Measurements from ENCODE around the gene LDLRAD2.

LDLRAD2 gene

DNA sequence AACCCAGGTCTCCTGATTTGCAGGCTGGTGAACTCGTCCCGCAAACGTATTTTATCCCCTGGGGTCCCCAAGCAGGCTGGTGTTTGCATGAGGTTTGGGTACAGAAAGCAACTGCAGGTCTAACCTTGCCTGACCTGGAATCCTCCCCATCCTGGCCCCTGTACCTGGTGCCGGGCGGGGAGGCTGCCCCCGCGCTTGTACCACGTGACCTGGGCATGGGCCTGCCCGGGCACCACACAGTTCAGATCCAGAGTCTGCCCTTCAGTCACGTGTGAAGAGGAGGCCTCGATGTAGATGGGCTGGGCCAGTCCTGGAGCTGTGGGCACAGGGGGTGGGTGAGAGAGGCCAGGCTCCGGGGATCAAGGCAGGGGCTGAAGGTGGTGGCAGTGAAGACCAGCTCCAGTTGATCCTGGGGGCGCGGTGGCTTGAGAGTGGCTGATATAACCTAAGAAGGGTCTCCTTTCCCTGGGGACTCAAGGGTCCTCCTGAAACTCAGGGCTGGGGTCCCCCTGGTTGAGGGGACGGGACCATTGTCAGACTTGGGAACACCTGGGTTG lies 30.6 kb downstream of the LDLRAD2 start:
- DNase-seq (ENCODE audit: low read depth in 2 of 2), result no peak

- DNase-seq (ENCODE audit: low read depth in 2 of 2), result no peak
Measured at GRCh38 chr1:21843208-21843607, 31.1 kb downstream of the LDLRAD2 start.

GRCh38 chr1:21843996-21844395 lies 31.9 kb downstream of the LDLRAD2 start:
- DNase-seq (ENCODE audit: low read depth in 2 of 2), result no peak

GRCh38 chr1:21845646-21846641 lies 33.9 kb downstream of the LDLRAD2 start:
- DNase-seq (ENCODE audit: low read depth in 2 of 2), result no peak

DNA sequence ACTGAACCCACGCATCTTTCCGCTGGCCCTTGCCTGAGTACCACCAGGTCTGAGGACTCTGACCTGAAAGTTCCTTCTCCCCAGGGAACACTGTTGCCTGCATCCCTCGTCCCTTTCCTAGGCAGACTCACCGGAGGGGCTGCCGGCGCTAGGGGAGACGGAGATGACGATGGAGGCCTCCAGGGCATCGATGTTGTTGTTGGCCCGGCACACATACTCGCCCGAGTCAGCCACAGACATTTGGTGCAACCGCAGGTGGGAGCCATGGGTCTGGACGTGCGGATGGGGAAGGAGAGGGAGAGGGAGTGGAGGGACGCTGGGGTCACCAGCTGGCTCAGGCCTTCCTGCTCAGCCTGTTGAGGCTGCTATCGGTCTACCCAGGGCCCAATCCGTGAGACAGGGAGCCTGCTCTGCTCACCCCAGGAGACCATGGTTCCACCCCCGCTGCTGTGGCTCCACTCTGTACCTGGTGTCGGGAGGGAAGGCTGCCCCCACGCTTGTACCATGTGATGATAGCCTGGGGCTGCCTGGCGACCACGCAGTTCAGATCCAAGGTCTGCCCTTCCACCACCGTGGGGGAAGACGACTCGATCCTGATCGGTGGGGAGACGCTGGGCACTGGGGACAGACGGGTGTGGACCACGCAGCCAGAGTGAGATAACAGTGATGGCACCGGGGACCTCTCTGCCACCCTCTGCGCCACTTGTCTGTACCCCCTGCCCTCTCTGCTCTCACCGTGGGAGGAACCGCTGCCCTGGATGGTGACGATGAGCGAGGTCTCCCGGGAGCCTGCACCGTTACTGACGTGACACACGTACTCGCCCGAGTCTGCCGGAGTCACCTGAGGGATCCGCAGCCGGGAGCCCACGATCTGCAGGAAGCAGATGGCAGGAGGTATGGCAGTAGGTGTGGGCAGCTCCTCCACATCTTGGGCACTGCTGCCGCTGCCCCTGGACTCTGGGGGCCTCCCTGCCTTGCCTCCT lies 35.4 kb downstream of the LDLRAD2 start:
- no peak for DNase-seq (ENCODE audit: low read depth in 2 of 2)

- DNase-seq (ENCODE audit: low read depth in 2 of 2), result no peak
Measured at GRCh38 chr1:21848524-21849174, 36.6 kb downstream of the LDLRAD2 start.

DNA sequence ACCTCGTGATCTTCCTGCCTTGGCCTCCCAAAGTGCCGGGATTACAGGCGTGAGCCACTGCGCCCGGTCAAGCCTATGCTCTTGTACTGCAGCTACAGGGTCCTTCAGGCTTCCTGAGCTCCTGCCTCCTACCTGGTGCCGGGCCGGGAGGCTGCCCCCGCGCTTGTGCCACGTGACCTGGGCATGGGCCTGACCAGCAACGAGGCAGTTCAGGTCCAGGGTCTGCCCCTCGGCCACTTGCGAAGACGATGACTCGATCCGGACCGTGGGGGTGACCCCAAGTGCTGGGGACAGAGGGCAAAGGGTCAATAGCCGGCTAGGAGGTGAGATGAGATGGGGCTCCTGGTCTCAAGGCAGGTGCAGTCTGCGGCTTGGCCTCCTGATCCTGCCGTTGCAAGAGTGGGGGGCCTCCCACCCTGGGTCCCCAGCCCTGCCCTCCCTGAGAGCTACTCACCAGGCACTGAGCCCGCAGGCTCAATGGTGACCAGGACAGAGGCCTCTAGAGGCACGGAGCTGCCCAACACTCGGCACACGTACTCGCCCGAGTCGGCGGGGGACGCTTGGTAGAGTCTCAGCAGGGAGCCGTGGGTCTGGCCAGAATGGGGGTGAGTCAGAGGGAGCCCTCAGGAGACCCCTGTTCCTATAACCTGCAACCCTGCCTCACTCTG lies 38.0 kb downstream of the LDLRAD2 start:
- no peak for DNase-seq (ENCODE audit: low read depth in 2 of 2)

DNA sequence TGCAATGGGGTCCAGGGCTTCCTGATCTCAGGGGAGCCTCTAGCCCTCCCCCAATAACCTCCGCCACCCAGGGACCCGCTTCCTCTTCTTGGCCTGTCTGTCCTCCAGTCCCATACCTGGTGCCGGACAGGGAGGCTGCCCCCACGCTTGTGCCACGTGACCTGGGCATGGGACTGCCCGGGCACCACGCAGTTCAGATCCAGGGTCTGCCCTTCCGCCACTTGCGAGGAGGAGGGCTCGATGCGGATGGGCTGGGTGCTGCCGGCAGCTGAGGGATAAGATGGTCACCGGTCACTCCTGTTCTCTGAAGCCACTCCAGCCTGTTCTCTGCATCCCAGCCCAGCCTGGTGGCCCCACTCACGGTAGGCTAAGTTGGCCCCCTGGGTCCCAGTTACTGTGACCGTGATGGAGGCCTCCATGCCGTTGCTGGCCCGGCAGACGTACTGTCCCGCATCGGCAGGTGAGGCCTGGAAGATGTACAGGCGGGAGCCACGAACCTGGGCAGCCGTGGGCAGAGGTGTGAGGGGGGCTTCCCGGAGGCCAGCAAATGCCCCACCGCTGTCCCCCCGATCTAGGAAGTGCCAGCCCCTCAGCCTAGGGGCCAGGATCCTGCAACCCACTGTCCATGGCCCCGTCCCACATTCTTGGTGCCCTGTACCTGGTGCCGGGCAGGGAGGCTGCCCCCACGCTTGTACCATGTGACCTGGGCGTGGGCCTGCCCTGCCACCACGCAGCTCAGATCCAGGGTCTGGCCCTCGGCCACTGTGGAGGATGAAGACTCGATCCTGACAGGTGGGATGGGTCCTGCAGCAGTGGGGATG lies 39.6 kb downstream of the LDLRAD2 start:
- no peak for DNase-seq (ENCODE audit: low read depth in 2 of 2)

DNA sequence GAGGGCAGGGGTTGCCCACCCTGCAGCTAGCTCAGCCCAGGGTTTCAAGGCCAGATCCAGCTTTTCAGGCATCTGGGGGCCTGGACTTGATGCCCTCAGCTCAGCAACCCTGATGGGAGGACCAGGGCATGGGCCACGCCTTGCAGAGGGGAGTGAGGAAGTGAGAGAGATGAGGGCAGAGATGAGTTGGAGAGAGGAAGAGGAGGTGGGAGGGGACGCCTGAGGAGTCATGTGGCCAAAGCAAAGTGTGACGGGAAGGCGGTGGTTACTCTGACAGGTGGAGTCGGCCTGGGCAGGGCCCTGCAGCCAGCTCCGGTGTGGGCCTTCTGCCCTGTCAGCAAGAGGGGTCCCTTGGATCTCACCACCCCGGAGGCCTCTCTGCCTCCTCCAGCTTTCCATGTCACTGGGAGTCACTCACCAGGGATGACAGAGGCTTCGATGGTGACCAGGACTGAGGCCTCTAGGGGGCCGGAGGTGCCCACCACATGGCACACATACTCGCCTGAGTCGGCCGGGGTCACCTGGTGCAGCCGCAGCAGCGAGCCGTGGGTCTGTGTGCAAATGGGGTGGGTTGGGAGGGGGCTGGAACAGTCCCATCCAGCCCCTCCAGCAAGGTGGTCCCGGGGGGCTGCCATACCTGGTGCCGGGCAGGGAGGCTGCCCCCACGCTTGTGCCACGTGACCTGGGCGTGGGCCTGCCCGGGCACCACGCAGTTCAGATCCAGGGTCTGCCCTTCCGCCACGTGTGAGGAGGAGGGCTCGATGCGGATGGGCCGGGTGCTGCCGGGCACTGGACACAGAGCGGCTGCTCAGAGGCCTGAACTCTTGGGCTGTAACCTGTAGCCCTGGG lies 40.4 kb downstream of the LDLRAD2 start:
- no peak for DNase-seq (ENCODE audit: low read depth in 2 of 2)

GRCh38 chr1:21853131-21853427 lies 41.0 kb downstream of the LDLRAD2 start:
- no peak for DNase-seq (ENCODE audit: low read depth in 2 of 2)

- DNase-seq (ENCODE audit: low read depth in 2 of 2), result no peak
Measured at GRCh38 chr1:21854090-21854750, 42.2 kb downstream of the LDLRAD2 start.

DNA sequence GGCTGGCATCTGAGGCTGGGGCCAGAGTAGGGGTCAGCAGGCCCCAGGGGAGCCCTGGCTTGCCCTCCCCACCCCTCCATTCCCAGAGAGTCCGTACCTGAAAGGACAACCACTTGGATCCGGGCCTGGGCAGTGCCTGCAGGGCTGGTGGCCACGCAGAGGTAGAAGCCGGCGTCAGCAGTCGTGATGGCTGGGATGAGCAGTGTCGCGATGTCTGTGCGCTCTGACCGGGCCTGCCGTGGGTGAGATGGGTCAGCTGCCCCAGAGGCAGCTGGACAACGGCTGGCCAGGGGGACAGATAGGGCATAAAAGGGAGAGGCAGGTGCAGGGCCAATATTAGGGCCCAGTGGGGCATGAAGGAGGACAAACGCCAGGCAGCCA lies 42.7 kb downstream of the LDLRAD2 start:
- no peak for DNase-seq (ENCODE audit: low read depth in 2 of 2)

DNA sequence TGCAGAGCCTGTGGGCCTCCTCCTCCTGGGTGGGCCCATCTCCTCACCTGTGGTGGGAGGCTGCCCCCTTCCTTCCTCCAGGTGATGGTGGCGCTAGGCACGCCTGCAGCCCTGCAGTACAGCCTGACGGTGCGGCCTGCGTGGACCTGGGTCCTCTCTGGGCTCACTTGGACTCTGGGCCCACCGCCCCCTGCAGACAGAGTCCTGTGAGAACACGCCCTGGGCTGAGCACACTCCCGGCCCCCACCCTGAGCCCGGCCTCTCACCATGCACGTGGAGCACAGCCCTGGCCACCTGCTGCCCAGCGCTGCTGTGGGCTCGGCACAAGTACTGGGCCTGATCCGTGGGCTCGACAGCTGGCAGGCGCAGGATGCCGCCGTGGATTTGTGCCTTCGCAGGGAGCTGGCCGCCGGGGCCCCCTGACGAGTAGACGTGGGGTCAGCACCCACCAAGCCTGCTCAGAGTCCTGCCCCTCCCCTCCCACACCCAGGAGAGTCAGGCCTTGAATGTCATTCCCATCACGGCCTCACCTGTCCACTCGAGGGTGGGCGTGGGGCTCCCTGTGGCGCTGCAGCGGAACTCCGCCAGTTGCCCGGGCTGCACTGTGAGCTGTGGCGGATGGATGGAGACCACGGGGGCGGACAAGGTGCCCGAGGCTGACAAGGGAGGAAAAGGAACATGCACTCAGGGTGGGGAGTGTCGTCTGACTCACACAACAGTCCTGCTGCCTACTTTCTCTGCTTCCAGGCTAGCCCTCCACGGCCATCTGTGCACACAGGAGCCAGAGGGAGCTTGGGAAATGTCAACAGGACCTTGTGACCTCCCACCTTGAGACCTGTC lies 43.4 kb downstream of the LDLRAD2 start:
- no peak for DNase-seq (ENCODE audit: low read depth in 2 of 2)

GRCh38 chr1:21857142-21857839 lies 45.2 kb downstream of the LDLRAD2 start:
- DNase-seq (ENCODE audit: low read depth in 2 of 2), result peak; percentile 5 to 11

DNA sequence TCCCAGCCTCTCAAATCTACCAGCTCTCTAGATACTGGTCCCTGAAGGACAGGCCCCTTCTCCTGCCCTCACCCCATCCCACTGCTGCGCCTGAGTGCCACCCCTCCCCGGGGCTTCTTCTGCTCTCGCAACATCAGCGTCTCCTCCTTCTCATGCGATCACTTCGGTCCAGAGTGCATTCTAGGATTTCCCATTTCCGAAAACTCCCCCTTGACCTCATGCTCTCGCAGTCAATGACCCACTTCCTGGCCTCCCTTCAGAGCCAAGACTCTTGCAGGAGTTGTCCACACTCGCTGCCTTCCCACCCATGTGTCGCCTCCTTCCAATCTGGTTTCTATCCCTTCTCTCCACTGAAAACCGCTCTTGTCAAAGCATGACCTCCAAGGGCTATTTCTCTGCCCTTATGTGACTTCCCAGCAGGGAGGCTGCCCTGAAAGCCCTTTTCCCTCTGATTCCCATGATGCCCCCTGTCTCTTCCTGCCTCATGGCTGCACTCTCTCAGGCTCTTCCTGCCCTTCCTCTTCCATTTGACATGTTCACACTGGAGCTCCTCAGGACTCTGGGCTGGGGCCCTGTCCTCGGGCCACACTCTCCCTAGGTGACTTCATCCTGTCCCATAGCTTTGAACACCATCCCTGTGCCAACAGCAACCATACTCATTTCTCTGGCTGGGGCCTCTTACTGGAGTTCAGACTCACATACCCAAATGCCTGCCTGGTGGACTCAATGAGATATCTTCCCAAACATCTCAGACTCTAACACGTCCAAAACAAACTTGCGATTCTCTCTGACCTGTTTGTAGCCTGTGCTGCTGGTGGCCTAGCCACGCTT lies 46.0 kb downstream of the LDLRAD2 start:
- no peak for DNase-seq (ENCODE audit: low read depth in 2 of 2)

- no peak for DNase-seq (ENCODE audit: low read depth in 2 of 2)
Measured at GRCh38 chr1:21859669-21860179, 47.7 kb downstream of the LDLRAD2 start.
